ENCODE data around the gene TOPAZ1.

The TOPAZ1 gene

DNA sequence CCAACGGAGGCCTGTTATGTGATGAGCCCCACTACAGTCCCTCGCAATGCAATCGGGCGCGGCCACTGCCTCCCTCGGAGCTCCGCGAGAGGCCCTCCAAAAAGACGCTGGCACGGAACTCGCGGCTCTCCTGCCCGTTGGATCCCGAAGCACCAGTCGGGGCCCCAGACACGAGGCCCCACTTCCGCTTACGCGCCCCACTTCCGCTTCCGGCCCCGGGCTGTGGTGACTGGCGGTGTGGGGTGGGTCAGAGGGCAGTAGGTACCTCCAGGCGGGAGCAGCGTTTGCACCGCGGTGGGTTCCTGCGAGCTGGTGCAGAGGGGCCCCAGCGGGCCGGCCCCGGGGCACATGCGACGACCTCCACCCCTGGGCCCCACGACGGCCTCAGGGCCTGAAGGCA lies at the start of gene TOPAZ1:
TSS of gene TOPAZ1 (plus strand) at position 181 of the 400 bp plus-strand sequence. CDS start at position 349, 168 bp downstream.
- DNase-seq, result no peak

DNA sequence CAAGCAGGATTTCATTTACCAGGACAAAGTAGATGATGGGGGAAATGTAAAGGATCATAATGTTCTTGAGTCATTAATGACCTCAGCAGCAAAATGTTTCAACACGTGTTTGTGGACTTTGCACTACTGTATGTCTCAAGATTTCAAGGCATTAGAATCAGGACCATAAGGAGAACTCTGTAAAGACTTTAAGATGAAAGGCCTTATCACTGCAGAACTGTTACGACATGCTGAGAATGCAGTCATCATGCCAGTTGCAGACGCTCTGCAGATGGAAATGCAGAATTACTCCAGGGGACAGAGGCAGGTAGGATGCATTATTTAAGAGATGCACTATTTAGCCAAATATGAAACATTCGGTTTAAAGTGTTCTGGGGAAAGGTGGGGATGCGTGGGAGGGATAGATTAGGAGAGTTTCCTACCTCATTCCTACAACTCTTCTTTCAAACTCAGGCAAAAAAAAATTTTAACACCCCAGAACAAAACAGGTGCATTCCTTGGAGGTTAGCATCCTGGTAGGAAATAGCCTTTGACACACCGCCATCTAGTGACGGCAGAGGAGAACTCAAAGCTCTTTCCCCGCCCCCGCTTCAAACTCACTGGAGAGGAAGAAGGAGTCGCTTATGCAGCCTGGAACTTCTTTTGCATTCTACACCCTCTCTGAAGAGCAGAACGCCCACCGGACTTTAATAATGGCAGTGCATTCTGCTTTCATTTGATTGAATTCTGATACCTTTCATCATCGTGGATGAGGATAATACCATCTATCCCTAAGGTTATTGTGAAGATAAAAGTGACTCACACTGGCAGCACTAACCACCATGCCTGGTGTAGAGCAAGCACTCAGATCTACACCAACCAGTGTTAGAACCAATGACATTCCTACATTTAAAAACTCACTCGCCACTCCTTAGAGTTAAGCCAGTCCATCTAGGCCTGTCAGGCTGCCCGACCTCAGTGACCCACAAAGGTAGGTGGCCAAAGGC lies 43.1 kb upstream of the TOPAZ1 start:
- peak; percentile 85 for DNase-seq

DNA sequence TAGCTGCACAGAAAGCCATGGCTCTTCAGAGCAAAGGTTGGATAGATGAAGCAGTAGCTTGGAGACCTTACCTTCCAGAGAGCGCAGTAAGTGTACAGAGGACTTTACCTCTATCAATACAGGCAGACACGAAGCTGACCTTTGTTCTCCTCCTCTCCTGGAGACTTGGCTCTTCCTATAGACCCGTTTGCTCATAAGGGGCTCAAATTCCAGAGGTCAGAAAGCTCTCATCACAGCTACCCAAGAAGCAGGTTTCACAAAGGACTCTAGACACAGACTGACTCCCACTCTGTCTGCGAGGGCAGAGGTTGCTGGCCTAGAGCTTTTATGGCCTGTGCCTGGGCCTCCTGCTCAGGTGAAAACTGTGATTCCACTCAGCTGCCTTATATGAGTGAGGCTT lies 35.4 kb upstream of the TOPAZ1 start:
- DNase-seq, result no peak

DNA sequence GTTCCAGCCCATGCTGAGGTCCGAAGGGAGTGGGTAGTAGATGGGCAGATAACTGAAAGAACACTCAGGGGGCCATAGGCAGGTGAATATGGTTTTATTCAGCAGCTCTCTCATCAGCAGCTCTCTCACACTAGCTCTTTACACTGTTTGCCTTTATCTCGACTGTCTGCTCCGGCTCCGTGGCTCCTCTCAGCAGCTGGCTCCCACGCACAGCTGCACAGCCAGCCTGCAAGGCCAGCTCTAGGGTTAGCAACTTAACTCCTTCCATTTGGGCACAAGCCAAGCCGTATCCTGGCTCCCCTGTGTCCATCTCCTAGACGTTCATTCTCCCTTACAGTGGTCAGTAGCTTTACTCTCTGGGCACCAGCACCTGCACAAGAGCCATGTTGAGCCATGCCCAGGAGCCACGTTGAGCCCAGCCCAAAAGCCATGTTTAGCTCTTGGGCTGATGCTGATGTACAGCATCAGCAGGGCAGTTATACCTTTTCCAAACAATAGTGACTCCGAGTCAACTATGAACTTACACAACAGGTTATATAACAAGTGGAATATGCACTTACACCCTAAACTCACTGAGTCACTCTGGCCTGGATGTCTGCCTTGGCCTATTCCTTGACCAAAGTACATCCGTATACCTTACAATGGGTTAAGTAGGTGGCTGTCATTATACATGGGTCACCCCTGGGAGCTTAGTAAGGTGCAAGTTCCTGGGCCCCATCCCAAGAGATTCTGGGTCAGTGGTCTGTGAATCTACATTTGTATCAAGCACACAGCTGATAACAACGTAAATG lies 34.6 kb upstream of the TOPAZ1 start:
- no peak for DNase-seq

DNA sequence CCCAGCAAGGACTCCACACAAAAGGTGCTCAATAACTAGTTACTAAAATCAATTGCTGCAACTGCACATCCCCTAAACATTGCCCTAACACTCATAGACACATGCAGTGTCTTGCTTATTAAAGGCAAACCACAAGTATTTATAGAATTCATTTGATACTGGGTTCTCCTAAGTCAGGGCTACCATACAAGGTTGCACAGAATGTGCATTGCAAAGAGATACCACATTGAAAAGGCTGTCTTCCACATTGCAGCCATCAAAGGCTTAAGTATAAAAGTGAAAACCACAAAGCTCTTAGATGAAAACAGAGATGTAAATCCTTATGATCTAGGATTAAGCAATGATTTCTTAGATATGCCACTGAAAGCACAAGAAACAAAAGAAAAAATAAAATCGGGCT lies 33.6 kb upstream of the TOPAZ1 start:
- no peak for DNase-seq

DNA sequence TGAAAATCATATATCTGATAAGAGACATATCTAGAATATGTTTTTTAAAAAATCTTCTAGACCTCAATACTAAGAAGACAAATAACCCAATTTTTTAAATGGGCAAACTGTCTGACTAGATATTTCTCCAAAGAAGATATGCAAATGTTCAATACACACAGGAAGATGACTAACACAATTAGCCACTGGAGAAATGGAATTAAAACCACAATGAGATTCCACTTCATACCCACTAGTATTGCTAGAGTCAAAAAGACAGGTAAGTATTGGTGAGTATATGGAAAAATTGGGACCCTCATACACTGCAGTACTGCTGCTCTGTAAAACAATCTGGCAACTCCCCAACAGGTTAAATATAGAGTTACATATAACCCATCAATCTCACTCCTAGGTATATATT lies 33.1 kb upstream of the TOPAZ1 start:
- DNase-seq, result no peak

DNA sequence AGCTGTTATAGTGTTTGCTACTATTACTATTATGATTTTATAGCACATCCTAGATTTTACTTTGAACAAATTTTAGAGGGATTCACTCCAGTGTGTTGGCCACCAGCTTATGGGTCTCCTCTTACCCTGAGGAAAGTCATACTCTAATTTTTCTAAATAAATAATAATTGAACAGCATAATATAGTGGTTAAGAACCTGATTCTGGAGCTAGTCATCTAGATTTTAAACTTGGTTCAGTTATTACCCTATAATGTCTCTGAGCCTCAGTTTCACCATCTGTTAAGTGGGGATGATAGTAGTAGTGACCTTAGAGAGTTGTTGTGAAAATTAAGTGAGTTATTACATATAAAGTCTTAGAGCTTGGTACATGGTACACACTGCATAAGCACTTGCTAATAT lies 30.7 kb upstream of the TOPAZ1 start:
- no peak for DNase-seq

DNA sequence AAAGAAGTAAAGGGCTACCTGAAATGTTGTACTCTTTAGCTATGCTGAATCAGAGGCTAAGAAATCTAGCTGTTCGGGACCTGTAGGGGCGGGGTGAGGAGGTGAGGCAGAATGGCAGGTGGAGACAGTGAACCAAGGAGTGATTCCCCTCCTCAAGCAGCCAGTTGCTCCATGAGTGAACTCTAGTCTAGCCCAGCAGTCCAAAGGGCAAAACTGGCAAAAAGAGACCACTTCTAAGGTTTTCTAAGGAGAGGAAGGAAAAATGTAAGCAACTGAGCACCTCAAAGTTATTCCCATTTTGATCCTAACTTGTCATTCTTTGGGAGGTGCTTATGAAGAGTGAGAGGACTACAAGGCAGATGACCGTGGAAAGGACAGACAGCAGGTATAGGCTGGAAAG lies 19.3 kb upstream of the TOPAZ1 start:
- no peak for DNase-seq

DNA sequence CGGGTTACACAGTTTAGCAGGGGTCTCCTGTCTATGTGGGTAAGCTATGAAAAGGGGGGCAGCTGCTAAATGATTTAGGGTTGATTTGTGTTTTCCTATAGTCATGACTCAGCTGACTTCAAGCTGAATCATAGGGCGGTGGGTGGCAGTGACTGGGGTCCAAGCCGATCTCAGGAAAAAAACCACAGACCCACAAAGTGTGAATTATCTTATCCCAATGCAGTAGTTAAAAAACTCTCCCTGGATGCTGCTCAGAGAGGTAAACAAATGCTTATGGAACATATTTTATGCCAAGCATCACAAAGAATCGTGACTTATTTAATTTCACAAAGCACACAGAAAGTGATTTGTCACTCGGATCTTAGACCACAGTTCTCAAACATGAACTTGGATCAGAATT lies 18.4 kb upstream of the TOPAZ1 start:
- no peak for DNase-seq

DNA sequence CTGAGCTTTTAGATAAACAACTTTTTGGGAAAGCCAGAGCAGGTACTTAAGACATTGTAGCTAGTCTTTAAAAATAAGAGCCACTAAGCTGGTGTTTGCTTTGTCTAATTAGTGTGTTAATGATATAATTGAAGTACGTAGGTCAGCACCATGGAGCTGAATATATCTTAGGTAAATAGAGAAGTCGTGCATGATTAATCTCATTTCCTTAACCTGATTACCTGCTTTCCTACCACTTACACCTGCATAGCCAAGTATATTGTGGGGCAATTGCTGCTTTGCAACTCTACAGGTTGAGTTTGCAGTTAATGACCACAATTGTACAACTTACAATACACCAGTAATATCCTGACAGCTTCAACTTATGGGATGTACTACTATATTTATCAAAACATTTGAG lies 17.6 kb upstream of the TOPAZ1 start:
- no peak for DNase-seq

DNA sequence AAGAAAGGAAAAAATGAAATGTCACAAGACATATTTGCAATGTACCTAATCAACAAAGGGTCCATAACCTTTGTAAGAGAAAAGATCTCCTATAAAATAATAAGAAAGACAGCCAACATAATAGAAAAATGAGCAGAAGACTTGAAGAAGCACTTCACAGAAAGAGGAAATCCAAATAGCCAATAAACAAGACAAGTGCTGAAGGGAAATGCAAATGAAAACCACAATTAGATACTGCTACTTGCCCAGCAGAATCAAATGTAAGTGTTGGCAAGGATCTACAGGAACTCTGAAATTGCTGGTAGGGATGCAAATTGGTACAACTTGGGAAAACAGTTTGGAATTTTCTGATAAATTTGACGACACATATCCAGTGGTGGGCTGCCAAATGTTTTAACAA lies 15.1 kb upstream of the TOPAZ1 start:
- DNase-seq, result no peak

DNA sequence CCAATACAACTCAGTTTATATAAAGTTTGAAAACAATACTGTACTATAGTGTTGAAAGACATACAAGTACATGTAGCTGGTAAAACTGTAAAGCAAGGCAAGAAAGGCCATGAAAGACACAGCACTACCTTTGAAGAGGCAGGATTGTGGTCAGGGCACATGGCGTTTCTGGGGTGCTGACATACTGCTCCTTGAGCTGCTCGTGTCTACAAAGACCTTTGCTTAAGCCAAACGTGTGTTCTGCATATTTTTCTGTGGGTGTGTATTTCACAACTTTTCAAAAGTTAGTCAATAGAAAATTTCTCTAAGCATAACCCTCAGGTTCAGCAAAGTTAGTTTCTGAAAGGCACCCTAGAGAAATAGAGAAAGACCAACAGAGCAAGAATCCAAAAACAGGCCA lies 14.1 kb upstream of the TOPAZ1 start:
- DNase-seq, result no peak

DNA sequence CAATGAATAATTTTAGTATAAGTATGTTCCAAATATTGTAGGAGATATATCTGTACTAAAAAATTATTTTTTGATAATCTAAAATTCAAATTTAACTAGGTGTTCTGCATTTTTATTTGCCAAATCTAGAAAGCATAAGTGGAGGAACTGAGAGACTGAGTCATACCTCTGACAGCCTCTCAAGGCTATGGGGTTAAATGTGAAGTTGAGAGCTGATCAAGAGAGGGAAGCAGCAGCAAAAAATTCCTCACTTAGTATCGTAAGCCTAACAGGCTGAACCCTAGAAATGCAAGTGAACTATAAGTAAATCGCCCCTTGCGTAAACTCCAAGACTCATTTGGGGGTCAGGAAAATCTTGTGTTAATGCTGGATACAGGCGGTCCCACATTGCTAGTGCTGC lies 12.8 kb upstream of the TOPAZ1 start:
- no peak for DNase-seq

DNA sequence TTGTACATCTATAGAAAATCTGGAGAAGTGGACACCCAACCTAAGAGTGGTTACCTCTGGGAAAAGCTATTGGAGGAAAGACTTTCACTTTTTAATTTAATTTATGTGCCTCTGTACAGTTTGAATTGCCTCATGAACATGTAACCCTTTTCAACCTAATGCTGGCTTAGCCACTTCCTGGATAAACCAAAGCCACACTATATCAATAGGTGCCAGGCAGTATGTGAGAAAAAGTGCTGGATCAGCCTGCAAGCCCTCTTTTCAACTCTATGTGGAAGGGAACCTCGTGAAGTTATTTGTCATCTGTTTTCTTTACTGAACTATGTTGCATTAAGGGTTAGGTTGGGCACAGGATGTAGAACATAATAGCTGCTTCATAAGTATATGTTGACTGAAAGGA lies 9.3 kb upstream of the TOPAZ1 start:
- DNase-seq, result no peak

DNA sequence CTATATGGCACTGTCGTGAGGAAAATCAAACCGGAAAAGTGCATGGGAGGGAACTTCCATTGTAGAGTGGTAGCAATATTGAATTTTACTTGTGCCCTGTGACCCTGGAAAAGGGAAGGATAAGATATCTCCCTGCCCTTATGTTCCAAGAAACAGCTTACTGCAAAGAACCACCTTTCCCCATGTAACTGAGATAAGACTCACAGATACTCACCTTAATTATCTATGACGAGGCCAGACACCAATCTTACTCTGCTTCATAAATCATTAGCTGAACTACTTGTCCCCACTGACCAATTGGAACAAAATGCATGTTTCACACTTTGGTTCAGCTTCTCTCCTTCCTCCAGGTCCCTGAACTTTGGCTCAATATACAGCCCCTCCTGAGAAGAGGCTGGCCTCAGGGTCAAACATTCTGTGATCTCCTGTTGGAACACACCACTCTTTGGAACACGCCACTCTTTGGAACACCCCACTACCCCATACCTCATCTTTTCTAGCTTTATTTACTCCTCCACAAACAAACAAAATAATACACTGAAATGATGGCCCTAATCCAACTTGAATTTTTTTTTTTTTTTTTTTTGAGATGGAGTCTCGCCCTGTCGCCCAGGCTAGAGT lies 6.9 kb upstream of the TOPAZ1 start:
- no peak for DNase-seq

DNA sequence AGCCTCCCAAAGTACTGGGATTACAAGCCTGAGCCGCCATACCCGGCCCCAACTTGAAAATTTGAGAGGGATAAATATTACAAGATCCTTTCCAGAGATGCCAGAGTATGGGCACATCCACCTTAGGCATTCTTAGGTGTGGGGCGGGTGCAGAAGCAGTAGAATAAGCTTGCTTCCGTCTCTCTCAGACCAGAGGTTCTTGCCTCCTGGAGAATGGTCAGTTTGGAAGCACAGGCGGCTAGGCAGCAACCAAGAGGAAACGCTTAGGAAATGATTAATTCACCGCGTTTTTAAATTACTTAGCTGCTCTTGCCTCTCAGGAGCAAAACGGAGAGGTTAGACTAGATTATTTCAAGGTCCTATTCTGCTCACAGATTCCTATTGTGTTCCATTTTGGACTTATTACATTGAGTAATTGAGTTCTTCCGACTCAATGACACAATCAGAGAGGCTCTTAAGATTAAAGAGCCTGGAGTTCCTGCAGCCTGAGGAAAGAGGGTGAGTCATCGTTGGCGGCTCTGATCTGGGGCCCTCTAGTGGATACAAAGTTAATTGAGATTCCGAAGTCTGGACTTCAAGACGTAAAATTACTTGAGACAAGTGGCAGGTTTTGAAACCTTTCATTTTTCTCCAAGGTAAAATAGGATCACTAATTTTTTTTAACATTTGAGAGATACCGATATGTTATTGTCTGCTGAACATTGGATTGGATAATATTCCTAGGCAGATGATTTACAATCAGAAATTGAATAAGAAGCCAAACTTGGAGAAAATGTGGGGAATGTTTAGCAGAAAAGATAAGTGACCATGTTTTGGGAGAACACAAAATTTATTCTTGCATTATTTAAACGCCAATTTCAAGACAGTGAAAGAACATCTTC lies 5.8 kb upstream of the TOPAZ1 start:
- peak; percentile 83 for DNase-seq

DNA sequence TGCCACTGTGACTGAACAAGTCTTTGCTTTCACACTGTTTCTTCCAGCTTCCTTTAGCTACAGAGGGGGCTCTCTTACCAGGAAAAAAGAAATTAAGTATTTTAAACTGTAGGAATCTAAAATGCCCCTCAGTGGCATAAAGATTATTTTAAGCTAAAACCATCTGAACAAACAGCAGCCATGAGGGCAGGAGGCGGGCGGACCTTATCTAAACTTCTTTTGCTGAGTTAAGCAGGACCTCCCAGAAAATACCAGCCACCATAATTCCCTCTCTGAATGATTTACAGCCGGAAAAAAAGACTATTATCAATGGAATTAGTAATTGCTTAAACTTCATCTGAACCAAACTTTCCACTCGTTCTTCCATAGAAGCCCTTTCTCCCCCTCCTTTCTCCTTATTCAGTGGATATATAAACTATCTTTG lies 5.2 kb upstream of the TOPAZ1 start:
- no peak for DNase-seq

DNA sequence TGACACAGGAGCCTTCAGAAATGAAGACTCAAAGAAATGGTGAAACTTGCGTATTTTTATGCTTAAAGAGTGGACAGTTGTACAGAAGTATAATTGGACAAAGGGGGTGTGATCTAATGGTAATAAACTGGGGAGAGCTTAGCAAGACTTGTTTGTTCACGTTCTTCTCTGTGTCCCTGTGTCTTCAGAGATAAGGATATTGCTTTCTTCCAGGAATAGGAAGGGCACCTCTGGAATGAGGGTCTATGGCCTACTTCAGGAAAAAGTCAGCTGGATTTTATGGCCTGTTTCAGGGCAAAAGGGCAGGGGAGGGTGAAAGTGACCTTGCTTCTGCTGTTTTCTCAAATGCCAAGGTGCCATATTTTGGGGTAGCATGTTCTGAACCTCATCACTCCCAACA lies 4.5 kb upstream of the TOPAZ1 start:
- DNase-seq, result no peak

DNA sequence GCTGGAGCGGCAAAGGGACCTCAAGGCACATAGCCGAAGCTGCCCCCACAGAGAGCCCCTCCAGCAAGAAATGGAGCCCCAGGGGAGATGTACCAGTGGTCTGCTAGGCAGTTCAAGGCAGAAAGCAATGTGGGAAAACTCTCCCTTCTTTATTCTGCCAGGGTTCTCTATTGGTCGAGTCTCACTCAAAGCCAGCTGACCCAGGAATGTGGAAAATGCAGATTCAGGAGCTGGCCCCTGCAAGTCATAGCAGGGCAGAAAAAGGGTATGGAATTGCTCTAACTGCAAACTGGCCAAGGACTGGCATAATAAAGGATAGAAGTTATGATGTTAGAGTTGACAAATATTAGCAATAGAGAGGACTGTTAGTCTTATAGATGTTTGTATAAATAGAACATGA lies 4.0 kb upstream of the TOPAZ1 start:
- DNase-seq, result no peak

DNA sequence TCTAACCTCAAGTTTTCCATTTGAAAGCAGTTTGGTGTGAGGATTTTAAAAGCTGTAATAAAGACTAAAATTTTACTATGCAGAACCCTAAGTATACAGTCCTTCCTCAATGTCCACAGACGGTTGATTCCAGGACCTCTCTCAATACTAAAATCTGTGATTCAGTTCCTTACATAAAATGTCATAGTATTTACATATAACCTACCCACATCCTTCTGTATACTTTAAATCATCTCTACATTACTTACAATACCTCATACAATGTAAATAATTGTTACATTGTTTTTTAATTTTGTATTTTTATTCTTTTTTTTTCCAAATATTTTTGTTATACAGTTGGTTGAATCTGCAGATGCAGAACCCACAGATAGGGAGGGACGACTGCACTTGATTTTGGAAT lies 2.8 kb upstream of the TOPAZ1 start:
- no peak for DNase-seq

DNA sequence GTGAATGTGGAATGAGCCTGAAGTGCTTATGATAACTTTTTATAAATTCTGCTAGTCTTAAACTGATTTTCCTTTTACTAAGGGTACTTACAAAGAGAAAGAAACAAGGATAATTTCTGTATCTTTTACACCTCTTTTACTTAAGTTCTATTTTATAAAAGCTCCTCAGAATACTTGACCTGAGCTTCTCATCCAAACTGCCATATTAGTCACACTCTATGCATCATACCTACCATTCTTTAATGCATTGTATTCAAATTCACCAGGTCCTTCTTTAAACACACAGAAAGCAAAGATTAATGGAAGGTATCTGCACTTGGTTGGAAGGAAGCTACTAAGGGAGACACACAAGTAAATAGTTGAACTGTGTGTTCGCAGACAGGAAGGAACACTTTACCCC lies 1.6 kb upstream of the TOPAZ1 start:
- no peak for DNase-seq

DNA sequence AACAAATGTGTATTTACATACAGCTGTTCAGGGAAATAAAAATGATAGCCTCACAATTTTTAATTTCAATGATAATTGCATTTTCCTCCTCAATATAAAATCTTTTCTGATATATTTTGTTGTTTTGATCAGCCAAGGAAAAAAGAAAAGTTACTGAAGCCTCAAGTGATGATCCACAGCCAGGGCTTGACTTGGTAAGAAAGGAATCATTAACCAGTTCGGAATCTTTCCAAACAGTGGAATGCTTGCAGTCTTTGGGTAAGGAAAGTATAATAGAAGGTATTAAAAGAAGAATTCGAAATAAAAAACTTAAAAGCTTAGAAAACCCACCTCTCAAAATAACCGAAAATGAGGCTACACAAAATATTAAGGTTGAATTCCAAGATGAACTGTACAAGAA lies 1.0 kb downstream of the TOPAZ1 start:
- DNase-seq, result no peak

DNA sequence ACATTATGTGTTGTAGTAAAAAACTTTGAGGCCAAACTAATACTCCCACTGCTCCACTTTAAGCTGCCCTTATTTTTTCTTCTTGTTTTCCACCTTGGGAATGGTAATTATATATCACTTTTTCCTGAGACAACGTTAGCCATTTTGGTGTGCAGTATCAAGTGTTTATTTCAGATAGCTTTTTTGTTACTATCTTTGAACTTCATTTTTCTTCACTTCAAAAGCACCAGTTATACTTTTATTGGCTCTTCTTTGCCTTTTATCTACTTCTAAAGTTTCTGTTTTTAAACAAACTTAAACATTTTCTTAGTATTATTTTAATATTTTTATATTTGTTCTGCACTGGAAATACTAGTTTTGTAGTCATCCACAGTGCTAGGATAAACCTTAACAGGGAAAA lies 6.5 kb downstream of the TOPAZ1 start:
- DNase-seq, result no peak

All from islet precursor cell (in vitro differentiated cells).